Retinal pigment epithelial cell (primary cell): ENCODE measurements around the gene DPYSL4.
"Not testable (repeated sequence)": the region's sequence is repeated elsewhere in the genome, so short reads cannot be mapped to it uniquely, and the experiment has no call there.

ENCODE experiments used
- DNase-seq: peaks from one replicate; pipeline ENCODE4 v3.0.0-alpha.2; 2010; ENCODE audit warnings: low read depth
- H3K4me3 ChIP-seq: 2 replicates; pipeline ENCODE4 v1.5.1; 2011; ENCODE audit warnings: mild to moderate bottlenecking, low read length, control low read depth, moderate library complexity
- TF ChIP-seq, protein P1 (sequence below): conservative IDR thresholded peaks from 2 replicates; pipeline ENCODE4 v1.5.1; 2011; ENCODE audit warnings: low read depth, low read length, control low read depth, inconsistent platforms

Gene DPYSL4

DNA sequence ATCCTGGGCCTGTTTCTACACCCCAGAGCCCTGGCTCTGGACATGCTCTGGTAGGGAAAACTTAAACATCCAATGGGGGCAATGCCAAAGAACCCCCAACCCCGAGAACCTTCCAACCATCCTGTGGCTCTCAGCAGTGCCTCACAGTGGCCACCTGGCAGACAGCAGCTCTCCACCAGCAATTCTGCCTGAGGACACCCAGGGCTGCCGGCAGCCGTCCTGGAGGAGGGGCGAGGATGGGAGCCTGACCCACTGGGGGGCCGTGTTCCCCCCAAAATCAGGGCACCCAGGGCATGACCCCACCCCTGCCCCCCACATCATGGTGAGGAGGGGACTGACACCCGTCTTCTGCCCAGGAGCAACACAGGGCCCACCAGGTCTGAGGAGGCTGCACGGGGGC is 32.7 kb downstream of the DPYSL4 start:
- no peak for DNase-seq
- no peak overlapping the region for H3K4me3 ChIP-seq
- TF ChIP-seq, protein P1, sequence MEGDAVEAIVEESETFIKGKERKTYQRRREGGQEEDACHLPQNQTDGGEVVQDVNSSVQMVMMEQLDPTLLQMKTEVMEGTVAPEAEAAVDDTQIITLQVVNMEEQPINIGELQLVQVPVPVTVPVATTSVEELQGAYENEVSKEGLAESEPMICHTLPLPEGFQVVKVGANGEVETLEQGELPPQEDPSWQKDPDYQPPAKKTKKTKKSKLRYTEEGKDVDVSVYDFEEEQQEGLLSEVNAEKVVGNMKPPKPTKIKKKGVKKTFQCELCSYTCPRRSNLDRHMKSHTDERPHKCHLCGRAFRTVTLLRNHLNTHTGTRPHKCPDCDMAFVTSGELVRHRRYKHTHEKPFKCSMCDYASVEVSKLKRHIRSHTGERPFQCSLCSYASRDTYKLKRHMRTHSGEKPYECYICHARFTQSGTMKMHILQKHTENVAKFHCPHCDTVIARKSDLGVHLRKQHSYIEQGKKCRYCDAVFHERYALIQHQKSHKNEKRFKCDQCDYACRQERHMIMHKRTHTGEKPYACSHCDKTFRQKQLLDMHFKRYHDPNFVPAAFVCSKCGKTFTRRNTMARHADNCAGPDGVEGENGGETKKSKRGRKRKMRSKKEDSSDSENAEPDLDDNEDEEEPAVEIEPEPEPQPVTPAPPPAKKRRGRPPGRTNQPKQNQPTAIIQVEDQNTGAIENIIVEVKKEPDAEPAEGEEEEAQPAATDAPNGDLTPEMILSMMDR: peak; percentile 31

DNA sequence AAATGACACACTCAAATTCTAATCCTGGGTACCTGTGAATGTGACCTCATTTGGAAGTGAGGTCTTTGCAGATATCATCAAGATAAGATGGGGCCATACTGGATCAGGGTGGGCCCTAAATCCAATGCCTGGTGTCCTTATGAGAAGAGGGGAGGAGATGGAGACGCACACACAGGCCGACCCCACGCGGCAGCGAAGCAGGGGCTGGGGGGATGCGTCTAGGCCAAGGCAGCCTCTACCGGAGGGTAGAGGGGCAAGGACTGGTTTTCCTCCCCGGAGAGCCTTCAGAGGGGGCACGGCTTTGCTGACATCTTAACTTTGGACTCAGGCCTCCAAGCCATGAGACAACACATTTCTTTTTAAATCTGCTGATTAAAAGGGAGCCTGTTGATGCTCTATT is 33.3 kb downstream of the DPYSL4 start:
- DNase-seq: no peak
- H3K4me3 ChIP-seq: no peak overlapping the region
- TF ChIP-seq, protein P1: no peak

DNA sequence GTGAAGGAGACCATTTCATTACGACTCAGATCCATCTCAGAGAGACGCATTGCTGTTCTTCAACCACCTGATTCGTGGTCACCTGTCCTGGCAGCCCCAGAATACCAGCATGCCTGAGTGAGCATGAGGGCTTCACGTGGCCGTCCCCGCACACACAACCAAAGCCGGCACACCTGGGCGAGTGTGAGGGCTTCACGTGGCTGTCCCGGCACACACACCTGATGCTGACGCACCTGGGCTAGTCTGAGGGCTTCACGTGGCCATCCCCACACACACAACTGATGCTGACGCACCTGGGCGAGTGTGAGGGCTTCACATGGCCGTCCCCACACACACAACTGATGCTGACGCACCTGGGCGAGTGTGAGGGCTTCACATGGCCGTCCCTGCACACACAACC is 34.2 kb downstream of the DPYSL4 start:
- H3K4me3 ChIP-seq, DNase-seq: not testable (repeated sequence)

DNA sequence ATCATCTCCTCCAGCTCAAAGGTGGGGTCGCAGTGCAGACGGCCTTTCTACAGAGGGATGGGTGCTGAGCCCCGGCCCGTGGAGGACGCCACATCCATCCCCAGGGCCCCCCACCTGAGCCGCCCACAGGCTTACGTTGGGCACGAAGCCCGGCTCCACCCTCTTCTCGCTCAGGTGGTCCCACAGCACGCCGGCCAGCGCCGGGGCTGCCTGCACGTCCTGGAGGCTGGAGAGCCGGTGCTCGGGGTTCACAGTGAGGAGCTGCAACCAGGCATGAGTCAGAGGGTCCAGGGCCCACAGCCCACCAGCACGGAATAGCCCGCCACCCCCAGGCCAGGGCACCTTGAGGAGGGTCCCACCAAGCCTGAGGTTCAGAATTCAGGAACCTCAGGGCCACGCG is 36.0 kb downstream of the DPYSL4 start:
- no peak for DNase-seq
- H3K4me3 ChIP-seq: no peak overlapping the region
- TF ChIP-seq, protein P1: no peak

DNA sequence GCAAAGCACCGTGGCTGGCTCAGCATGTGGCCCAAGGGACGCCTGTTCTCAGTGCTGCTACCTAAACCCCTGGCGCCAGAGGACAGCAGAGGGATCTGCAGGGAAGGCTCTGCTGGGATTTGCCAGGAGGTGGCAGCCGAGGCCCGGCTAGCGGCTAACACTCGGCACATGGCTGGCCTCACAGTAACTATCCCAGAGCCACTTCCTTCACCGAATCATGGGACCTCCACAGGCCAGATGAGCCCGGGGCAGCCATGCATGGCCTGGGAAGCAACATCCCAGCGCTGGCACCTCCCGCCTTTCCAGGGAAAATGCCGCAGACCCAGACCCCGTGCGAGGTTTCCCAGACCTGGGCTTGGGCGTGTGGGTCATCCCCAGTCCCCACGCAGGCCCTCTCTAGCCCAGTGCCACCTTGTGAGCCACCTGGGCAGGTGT is 36.4 kb downstream of the DPYSL4 start:
- TF ChIP-seq, protein P1: peak; percentile 99
- no peak overlapping the region for H3K4me3 ChIP-seq
- no peak for DNase-seq

DNA sequence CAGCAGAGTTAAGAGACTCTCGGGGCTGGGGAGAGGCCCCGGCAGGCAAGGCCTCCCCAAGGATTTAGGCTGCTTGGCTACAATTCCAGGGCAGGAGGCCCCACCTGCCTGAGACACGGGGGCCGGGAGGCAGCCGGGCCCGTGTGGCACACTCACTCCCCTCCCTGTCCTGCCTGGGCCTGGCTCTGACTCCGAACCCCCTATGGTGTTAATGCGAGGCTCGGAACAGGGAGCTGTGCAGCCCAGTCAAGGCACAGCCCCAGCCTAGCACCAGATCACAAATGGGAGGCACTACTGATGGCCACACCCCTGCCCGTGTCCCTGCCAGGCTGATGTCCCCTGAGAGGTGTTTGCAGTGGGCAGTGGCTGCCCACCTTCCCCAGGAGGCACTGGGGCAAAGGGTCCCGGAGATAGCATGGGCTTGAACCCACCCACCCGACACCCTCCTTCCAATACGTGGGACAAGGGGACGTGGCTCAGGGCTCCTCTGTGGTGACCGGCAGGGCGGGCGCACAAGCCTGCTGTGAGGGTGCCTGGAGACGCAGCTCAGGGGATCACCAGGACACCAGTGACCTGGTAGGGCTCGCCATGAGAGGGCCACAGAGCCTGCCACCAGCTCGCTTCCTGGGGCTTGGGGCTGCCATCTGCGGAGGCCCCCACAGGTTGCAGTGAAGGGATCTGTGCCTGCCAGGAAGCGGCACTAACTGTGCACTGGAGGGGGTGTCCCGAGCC is 37.0 kb downstream of the DPYSL4 start:
- no peak overlapping the region for H3K4me3 ChIP-seq
- TF ChIP-seq, protein P1: no peak
- no peak for DNase-seq

DNA sequence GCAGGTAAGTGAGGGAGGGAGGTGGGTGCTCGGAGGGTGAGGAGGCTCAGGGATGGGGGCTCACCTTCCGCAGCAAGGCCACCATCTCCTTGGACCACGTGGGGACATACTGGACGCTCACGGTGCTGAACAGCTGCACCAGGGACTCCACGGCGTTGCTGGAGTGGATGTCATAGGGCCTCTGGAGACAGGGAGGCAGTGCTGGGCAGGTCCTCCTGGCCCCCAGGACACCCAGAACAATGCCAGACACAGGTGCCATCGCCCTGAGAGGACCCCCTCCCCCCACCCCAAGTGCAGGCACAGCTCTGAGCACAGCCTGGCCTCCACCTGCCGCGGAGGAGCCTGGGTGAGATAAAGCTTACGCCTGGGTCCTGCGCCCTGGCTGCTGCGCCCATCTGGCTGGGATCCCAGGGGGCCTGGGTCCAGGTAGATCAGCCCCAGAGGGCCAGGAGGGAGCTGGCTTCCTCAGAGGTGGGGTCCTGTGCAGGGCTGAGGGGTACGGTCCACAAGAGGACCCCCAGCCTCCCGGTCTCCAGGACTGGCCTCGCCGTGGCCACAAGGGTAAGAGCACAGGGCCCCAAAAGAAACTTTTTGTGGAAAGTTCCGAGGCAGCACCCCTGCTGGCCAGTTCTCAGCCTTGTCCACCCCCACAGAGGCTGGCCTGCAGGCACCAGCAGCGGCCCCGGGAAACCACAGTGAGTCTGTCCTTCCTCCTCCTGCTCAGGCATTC is 37.8 kb downstream of the DPYSL4 start:
- TF ChIP-seq, protein P1: no peak
- DNase-seq: no peak
- no peak overlapping the region for H3K4me3 ChIP-seq
